ENCODE data around the gene WDR5.

Gene WDR5

DNA sequence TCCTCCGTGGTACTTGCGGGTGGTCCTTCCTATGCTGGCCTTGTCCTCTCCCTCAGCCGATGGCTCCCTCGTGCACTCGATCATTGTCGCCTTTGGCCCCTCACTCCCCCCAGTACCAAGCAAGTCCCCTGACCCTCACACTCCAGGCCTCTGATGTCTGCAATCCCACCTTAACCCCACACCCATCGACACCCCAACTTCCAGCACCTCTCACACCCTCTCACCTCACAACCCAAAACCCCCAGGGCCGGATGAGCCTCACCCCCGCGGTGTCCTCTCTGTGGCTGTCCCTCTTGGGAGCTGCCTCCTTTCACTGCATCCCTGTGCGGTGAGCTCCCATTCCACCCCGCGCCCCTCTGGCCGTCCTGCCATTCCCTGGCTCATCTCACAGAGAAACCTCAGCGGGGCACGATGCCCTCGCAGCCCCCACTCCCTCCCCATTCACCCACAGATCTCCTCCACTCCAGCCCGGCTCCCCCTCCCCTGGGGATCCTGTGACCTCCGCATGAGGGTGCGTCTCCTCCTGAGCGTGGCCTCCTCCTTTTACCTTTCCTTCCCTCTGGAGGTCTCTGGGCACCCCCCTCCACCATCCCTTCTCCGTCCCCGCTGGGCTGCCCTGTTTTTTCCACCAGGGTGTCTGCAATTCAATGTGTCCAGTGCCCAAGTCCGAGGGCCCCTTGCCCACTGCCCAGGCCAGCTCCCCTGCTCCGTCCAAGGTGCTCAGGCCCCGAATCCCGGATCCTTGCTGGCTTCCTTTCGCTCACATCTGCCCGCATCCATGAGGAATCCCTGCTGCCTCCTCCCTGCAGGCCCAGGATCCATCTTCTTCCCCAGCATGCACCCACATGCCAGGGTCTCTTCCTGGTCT, 44.3 kb downstream of the WDR5 start:
- Histone ChIP-seq H3K36me3 (ENCODE audit: control insufficient read depth, insufficient read depth, low read length) (no peaks in the 10 kb centered on the region), H3K9me3 (ENCODE audit: control insufficient read depth, insufficient read depth, low read length) (no peaks in the 10 kb centered on the region), H3K27me3 (ENCODE audit: control insufficient read depth, insufficient read depth, low read length) (no peaks in the 10 kb centered on the region), H3K27ac (ENCODE audit: low read length) (no peak overlapping the region), H3K4me3 (ENCODE audit: low read length) (no peak overlapping the region), H3K4me1 (ENCODE audit: control insufficient read depth, insufficient read depth, low read length) (peaks cover 2% of the 10 kb centered on the region; the same call in 1 of the 2 replicates)
- 100% methylated on average over 1 of the region's 29 CpGs for WGBS (ENCODE audit: insufficient coverage, insufficient read length)
- no peak for DNase-seq (ENCODE audit: low read depth, low spot score)

DNA sequence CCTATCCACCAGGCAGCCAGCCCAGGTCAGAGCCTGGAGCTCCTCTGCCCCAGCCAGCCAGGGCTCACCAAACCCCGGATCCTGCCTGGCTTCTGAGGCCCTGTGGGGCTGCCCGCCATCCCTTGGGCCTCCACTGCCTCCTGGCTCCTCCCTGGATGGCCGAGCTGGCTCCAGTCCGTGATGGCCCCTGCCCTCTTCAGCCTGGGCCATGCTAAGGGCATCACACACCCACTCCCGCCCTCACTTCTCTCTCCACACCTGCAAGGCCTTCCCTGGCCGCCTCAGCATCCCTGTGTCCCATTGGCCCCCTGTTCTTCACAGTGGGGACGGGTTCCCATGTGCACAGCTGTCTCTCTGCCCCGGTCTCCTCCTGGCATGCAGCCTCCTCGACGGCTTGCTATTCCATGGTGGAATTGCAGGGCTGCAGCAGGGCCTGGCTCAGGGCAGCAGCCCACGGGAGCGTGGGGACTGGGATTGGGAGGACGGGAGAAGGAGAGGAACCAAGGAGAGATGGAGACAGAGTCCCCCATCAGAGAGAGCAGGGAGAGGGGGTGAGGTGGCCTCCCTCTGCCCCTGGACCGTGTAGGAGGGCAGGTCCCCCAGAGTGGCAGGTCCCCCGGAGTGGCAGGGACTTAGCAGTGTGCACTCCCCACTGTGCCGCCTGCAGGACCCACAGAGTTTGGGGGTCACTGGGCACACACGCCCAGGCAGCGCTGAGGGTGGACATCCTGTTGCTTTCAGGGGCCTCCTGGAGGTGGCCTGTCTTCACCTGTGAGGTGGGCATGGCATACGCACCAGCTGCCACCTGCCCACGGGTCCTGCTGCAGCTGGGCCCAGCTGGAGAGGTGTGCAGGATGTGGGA, 45.1 kb downstream of the WDR5 start:
- H3K27ac ChIP-seq (ENCODE audit: low read length): no peak overlapping the region
- H3K9me3 ChIP-seq (ENCODE audit: control insufficient read depth, insufficient read depth, low read length): no peaks in the 10 kb centered on the region
- no CpG with 5 or more reads among the region's 20 CpGs for WGBS (ENCODE audit: insufficient coverage, insufficient read length)
- no peaks in the 10 kb centered on the region for H3K27me3 ChIP-seq (ENCODE audit: control insufficient read depth, insufficient read depth, low read length)
- H3K4me1 ChIP-seq (ENCODE audit: control insufficient read depth, insufficient read depth, low read length): no peaks in the 10 kb centered on the region; the same call in 1 of the 2 replicates
- H3K36me3 ChIP-seq (ENCODE audit: control insufficient read depth, insufficient read depth, low read length): no peaks in the 10 kb centered on the region
- no peak overlapping the region for H3K4me3 ChIP-seq (ENCODE audit: low read length)
- DNase-seq (ENCODE audit: low read depth, low spot score): no peak

DNA sequence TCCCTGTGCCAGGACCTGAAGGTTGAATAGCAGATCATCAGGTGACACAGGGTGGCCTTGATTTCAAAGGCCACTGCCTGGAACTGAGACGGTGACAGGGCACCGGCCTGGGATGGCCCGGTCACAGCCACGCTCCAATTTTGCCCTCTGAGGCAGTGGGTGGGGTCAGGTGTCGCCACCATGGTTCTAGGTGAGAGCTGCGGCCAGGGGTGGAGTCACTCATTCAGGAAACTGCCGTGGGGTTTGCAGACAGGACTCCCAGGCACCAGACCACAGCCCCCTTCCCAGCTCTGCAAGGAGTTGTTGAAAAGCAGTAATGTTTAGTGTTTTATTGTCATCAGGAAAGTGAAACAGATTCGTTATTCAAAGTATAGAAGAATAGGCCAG, 45.8 kb downstream of the WDR5 start:
- no peaks in the 10 kb centered on the region for H3K36me3 ChIP-seq (ENCODE audit: control insufficient read depth, insufficient read depth, low read length)
- no peaks in the 10 kb centered on the region; the same call in 1 of the 2 replicates for H3K4me1 ChIP-seq (ENCODE audit: control insufficient read depth, insufficient read depth, low read length)
- no CpG with 5 or more reads among the region's 8 CpGs for WGBS (ENCODE audit: insufficient coverage, insufficient read length)
- no peak overlapping the region for H3K4me3 ChIP-seq (ENCODE audit: low read length)
- DNase-seq (ENCODE audit: low read depth, low spot score): no peak
- no peaks in the 10 kb centered on the region for H3K9me3 ChIP-seq (ENCODE audit: control insufficient read depth, insufficient read depth, low read length)
- no peak overlapping the region for H3K27ac ChIP-seq (ENCODE audit: low read length)
- no peaks in the 10 kb centered on the region for H3K27me3 ChIP-seq (ENCODE audit: control insufficient read depth, insufficient read depth, low read length)

DNA sequence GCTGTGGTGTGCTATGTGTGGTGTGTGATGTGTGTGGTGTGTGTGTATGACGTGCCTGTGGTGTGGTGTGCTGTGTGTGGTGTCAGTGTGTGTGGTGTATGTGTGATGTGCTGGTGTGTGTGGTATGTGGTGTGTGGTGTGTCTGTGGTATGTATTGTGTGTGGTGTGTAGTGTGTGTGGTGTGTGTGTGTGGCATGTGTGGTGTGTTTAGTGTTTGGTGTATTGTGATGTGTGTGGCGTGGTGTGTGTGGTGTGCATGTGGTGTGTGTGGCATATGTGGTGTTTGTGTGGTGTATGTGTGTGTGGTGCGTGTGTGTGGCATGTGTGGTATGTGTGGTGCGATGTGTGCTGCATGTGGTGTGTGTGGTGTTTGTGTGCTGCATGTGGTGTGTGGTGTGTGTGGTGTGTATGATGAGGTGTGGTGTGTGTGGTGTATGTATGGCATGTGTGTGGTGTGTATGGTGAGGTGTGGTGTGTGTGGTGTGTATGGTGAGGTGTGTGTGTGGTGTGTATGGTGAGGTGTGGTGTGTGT, 46.7 kb downstream of the WDR5 start:
- Histone ChIP-seq H3K4me3 (ENCODE audit: low read length) (no peak overlapping the region), H3K9me3 (ENCODE audit: control insufficient read depth, insufficient read depth, low read length) (no peaks in the 10 kb centered on the region), H3K4me1 (ENCODE audit: control insufficient read depth, insufficient read depth, low read length) (no peaks in the 10 kb centered on the region; the same call in 1 of the 2 replicates), H3K36me3 (ENCODE audit: control insufficient read depth, insufficient read depth, low read length) (no peaks in the 10 kb centered on the region), H3K27me3 (ENCODE audit: control insufficient read depth, insufficient read depth, low read length) (no peaks in the 10 kb centered on the region), H3K27ac (ENCODE audit: low read length) (no peak overlapping the region)
- DNase-seq (ENCODE audit: low read depth, low spot score): no peak
- WGBS (ENCODE audit: insufficient coverage, insufficient read length): 100% methylated on average over 3 of the region's 4 CpGs

DNA sequence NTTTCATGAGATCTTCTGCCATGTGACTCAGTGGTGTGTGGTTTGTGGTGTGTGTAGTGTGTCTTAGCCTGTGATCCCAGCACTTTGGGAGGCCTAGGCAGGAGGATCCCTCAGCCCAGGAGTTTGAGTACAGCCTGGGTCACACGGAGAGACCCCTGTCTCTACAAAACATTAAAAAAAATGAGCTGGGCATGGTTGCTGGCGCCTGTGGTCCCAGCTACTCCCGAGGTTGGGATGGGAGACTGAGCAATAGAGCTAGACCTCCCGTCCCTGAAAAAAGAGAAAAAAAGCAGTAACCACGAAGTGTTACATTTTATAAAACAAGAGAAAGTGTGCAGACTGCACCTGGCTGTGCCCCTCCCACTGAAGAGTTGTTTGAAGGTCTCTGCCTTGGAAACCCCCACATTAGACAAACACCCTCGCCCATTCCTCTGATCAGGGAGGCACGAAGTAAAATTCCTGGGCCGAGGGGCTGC, 49.7 kb downstream of the WDR5 start:
- H3K9me3 ChIP-seq (ENCODE audit: control insufficient read depth, insufficient read depth, low read length): no peaks in the 10 kb centered on the region
- DNase-seq (ENCODE audit: low read depth, low spot score): no peak
- H3K4me1 ChIP-seq (ENCODE audit: control insufficient read depth, insufficient read depth, low read length): no peaks in the 10 kb centered on the region; the same call in 1 of the 2 replicates
- no CpG with 5 or more reads among the region's 8 CpGs for WGBS (ENCODE audit: insufficient coverage, insufficient read length)
- H3K27ac ChIP-seq (ENCODE audit: low read length): no peak overlapping the region
- no peaks in the 10 kb centered on the region for H3K27me3 ChIP-seq (ENCODE audit: control insufficient read depth, insufficient read depth, low read length)
- H3K36me3 ChIP-seq (ENCODE audit: control insufficient read depth, insufficient read depth, low read length): 0 out of 2 replicates have a peak, but pooled peaks cover 2% of the 10 kb centered on the region
- no peak overlapping the region for H3K4me3 ChIP-seq (ENCODE audit: low read length)

DNA sequence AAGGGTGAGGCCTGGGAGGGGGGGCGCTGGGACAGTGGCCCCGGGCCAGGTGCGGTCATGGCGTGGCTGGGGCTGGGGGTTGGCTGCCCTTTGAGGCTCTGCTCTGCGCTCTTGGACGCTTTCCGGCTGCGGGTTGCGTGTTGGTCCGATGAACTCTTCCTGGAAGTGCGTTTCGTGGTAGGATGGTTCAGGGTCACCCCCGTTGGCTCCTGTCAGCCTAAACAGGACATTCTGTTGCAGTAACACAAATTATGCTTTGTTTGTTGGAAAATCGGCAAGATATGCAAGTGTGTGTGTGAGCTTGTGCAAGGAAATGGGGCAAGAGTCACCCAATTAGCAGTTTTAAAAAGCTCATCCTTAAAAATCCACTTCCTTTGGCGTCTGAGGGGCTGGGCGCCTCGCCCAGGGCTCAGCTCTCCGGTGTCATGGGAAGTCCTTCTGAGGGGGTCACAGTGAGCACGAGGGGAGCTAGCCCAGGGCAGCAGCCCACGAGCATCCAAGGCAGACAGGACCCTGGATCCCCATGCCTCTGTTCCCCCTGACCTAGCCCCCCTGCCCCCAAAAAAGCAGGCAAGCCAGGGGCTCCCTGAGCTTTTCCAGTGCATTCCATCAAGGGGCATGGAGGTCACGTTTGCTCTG, 50.7 kb downstream of the WDR5 start:
- Histone ChIP-seq H3K4me3 (ENCODE audit: low read length) (no peak overlapping the region), H3K36me3 (ENCODE audit: control insufficient read depth, insufficient read depth, low read length) (0 out of 2 replicates have a peak, but pooled peaks cover 2% of the 10 kb centered on the region), H3K27ac (ENCODE audit: low read length) (no peak overlapping the region), H3K9me3 (ENCODE audit: control insufficient read depth, insufficient read depth, low read length) (no peaks in the 10 kb centered on the region), H3K4me1 (ENCODE audit: control insufficient read depth, insufficient read depth, low read length) (no peaks in the 10 kb centered on the region; the same call in 1 of the 2 replicates), H3K27me3 (ENCODE audit: control insufficient read depth, insufficient read depth, low read length) (no peaks in the 10 kb centered on the region)
- no CpG with 5 or more reads among the region's 21 CpGs for WGBS (ENCODE audit: insufficient coverage, insufficient read length)
- no peak for DNase-seq (ENCODE audit: low read depth, low spot score)

DNA sequence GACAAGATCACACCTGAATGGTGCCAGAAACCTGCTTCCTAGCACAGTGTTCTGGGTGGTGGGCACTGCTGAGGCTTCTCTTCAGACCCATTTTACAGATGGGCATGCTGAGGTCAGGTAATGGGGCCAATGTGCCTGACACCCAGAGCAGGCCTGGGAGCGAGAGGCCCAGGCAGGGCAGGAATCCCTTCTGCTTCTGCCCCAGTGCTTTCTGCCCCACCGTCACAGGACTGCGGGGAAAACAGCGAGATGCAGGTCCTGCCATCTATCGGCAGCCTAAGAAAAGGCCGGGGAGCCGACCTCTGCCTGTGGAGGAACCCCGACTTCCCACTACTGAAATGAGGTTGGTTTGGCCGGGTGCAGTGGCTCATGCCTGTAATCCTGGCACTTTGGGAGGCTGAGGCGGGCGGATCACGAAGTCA, 51.2 kb downstream of the WDR5 start:
- Histone ChIP-seq H3K4me3 (ENCODE audit: low read length) (no peak overlapping the region), H3K9me3 (ENCODE audit: control insufficient read depth, insufficient read depth, low read length) (no peaks in the 10 kb centered on the region), H3K27me3 (ENCODE audit: control insufficient read depth, insufficient read depth, low read length) (no peaks in the 10 kb centered on the region), H3K4me1 (ENCODE audit: control insufficient read depth, insufficient read depth, low read length) (no peaks in the 10 kb centered on the region; the same call in 1 of the 2 replicates), H3K27ac (ENCODE audit: low read length) (no peak overlapping the region), H3K36me3 (ENCODE audit: control insufficient read depth, insufficient read depth, low read length) (0 out of 2 replicates have a peak, but pooled peaks cover 2% of the 10 kb centered on the region)
- no peak for DNase-seq (ENCODE audit: low read depth, low spot score)
- no CpG with 5 or more reads among the region's 12 CpGs for WGBS (ENCODE audit: insufficient coverage, insufficient read length)

DNA sequence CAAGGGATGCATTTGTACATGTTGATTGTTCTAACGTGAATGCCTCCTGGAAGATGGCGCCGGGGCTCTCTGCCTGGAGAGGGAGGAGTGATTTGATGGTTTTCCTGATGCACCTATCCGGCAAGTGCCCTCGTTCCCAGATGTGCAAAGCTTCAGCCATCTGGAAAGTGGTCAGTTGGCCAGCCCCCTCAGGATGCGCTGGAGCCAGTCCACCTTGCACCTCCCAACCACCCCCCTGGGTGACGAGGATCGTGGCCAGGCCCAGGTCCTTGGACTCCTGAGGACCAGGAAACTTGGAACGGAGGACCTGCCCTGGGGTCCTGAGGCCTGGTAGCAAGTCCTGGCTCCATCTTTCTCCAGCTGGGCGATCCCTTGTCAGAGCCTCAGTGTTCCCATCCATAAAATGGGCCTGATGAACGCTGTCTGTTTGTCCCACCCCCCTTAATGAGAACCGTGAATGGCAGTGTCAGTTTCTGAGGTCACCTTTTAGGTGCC, 52.1 kb downstream of the WDR5 start:
- no peak for DNase-seq (ENCODE audit: low read depth, low spot score)
- Histone ChIP-seq H3K27ac (ENCODE audit: low read length) (no peak overlapping the region), H3K9me3 (ENCODE audit: control insufficient read depth, insufficient read depth, low read length) (no peaks in the 10 kb centered on the region), H3K36me3 (ENCODE audit: control insufficient read depth, insufficient read depth, low read length) (0 out of 2 replicates have a peak, but pooled peaks cover 2% of the 10 kb centered on the region), H3K27me3 (ENCODE audit: control insufficient read depth, insufficient read depth, low read length) (no peaks in the 10 kb centered on the region), H3K4me1 (ENCODE audit: control insufficient read depth, insufficient read depth, low read length) (no peaks in the 10 kb centered on the region; the same call in 1 of the 2 replicates), H3K4me3 (ENCODE audit: low read length) (no peak overlapping the region)
- no CpG with 5 or more reads among the region's 12 CpGs for whole genome bisulfite sequencing (ENCODE audit: insufficient coverage, insufficient read length)

DNA sequence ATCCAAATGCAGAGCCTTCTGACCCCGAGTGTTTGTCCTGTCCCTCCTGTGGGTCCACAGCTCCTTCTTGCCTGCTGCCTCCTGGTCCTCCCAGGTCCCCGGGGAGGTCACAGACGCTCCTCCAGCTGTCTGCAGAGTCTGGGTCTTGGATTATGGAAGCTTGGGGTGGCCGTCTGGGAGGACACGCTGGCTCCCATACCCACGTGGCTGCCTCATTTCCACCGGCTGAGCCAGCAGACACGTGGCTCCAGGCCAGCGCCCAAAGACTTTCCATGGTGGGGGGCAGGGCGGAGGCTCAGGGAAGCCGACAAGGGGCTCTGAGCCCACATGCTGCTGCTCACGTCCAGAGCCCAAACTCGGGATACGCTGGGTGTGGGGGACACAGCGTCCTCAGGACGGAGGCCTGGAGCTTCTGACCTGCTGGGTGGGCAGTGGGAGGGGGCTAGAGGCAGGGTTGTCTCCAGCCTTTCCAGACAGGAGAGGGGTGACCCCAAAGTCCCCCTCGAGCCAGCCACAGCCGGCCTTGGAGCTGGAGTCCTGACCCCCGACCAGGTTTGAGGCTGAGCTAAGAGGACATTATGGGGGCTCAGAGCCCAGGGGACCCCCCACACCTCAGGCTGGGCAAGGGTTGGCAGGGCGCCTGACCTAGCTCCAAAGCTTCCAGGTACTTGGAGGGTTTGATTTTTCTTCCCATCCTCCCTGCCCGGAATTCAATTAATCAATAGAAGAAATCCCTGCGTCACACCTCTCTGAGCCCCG, 52.7 kb downstream of the WDR5 start:
- no peaks in the 10 kb centered on the region for H3K27me3 ChIP-seq (ENCODE audit: control insufficient read depth, insufficient read depth, low read length)
- peak overlapping the region; percentile 1; the same call in 1 of the 2 replicates for H3K4me3 ChIP-seq (ENCODE audit: low read length)
- H3K4me1 ChIP-seq (ENCODE audit: control insufficient read depth, insufficient read depth, low read length): no peaks in the 10 kb centered on the region; the same call in 1 of the 2 replicates
- H3K9me3 ChIP-seq (ENCODE audit: control insufficient read depth, insufficient read depth, low read length): no peaks in the 10 kb centered on the region
- no peak overlapping the region for H3K27ac ChIP-seq (ENCODE audit: low read length)
- no CpG with 5 or more reads among the region's 23 CpGs for whole genome bisulfite sequencing (ENCODE audit: insufficient coverage, insufficient read length)
- no peak for DNase-seq (ENCODE audit: low read depth, low spot score)
- 0 out of 2 replicates have a peak, but pooled peaks cover 2% of the 10 kb centered on the region for H3K36me3 ChIP-seq (ENCODE audit: control insufficient read depth, insufficient read depth, low read length)

Measured in iPS DF 6.9 (cell line).